Measurements from ENCODE around the gene CORO1C.

Gene CORO1C

GRCh38 chr12:108595711-108596647 lies 135.3 kb downstream of the CORO1C start:
- H3K4me3 ChIP-seq (ENCODE audit: insufficient read depth, low read depth, low read length, poor library complexity, severe bottlenecking) = no peak overlapping the region
- H3K4me1 ChIP-seq (ENCODE audit: control insufficient read depth, insufficient read depth, low read length, poor library complexity, severe bottlenecking) = no peaks in the 10 kb centered on the region
- no peaks in the 10 kb centered on the region for H3K36me3 ChIP-seq (ENCODE audit: control insufficient read depth, insufficient read depth, low read length)
- H3K27ac ChIP-seq (ENCODE audit: insufficient read depth, low read length, poor library complexity, severe bottlenecking) = no peak overlapping the region
- DNase-seq = no peak
- no peaks in the 10 kb centered on the region for H3K9me3 ChIP-seq (ENCODE audit: control insufficient read depth, low read length)
- no peaks in the 10 kb centered on the region for H3K27me3 ChIP-seq (replicated peaks; ENCODE audit: control insufficient read depth, insufficient read depth, low read length, poor library complexity, severe bottlenecking)

Measured in effector memory CD4-positive, alpha-beta T cell (primary cell).